Ovary (tissue), 9 donors: ENCODE data around the gene MAPK8IP2. TPM values are rescaled to one million over a fixed set of nuclear protein-coding genes. Genes with fewer than 3 reads are reported as not detected.
A peak's percentile ranks its signal among the peaks of the same experiment; 100 is the strongest.
"Not testable (repeated sequence)": the region's sequence is repeated elsewhere in the genome, so short reads cannot be mapped to it uniquely, and the experiment has no call there.

Source experiments
- DNase-seq, 5 donors: peaks; one replicate each; pipeline ENCODE4 v3.0.0-alpha.2; 2019 to 2020
- H3K27ac ChIP-seq, 2 donors: fragments of 200-600 bp; one replicate each; pipeline versions ENCODE4 v1.5.1 to v1.8.0; 2019 to 2022
- H3K27me3 ChIP-seq: fragments of 200-600 bp; one replicate; pipeline ENCODE4 v1.8.0; 2022
- H3K36me3 ChIP-seq: fragments of 200-600 bp; sonication (generic); one replicate; pipeline ENCODE4 v1.5.1; 2019
- H3K4me1 ChIP-seq: one replicate; pipeline ENCODE4 v1.8.1; 2013; ENCODE audit warnings: mild to moderate bottlenecking, moderate library complexity; ENCODE audit not compliant: insufficient read depth
- H3K4me3 ChIP-seq: fragments of 200-600 bp; sonication (generic); one replicate; pipeline ENCODE4 v1.5.1; 2017
- H3K9me3 ChIP-seq, 2 donors: fragments of 200-600 bp in 1 of 2; sonication (generic) in 1 of 2; one replicate each; pipeline versions ENCODE4 v1.5.1 to v1.8.1; 2013 to 2019; ENCODE audit warnings: mild to moderate bottlenecking in 1 of 2, moderate library complexity in 1 of 2
- CTCF ChIP-seq, 3 donors: fragments of 450-650 bp in 2 of 3; fragments of 200-600 bp in 1 of 3; IDR thresholded peaks; one replicate each; pipeline versions ENCODE4 v1.5.1 to v1.8.0; 2016 to 2022; ENCODE audit warnings: antibody characterized with exemption in 3 of 3, mild to moderate bottlenecking in 1 of 3
- EP300 ChIP-seq: sonication (generic); formaldehyde crosslinking; IDR thresholded peaks from one replicate; pipeline ENCODE4 v1.6.1; 2017; ENCODE audit warnings: antibody characterized with exemption
- POLR2A ChIP-seq: fragments of 450-650 bp; IDR thresholded peaks from one replicate; pipeline ENCODE4 v1.6.1; 2017; ENCODE audit warnings: antibody characterized with exemption, mild to moderate bottlenecking, moderate library complexity
- WGBS, 3 donors: extraction: QIAGEN DNeasy Blood & Tissue Kit in 1 of 3; methylation state at CpG; one replicate each; pipeline versions ENCODE4 v1.1.5 to v1.1.7; 2013 to 2017; 5-methylcytosine and 5-hydroxymethylcytosine counted together
- intact Hi-C, 4 donors: fragments of 100-400 bp; cut with DNase I; formaldehyde crosslinking; loops; one replicate each; pipeline versions ENCODE4 v1.11.0 to v1.15.1; 2022 to 2023
- polyA plus RNA-seq, 2 donors: library from polyadenylated mRNA; stranded (reverse); fragments of 200-250 nt in 1 of 2; fragments of 350-450 nt in 1 of 2; fragmentation: Illumina TruSeq in 1 of 2; extraction: RNeasy Lipid Tissue Mini Kit (QIAGEN cat#74804) in 1 of 2; gene quantifications; one replicate each; pipeline ENCODE4 v1.2.3, GENCODE V29; 2013 to 2014
- total RNA-seq, 7 donors: library from RNA; depleted of rRNA in 2 of 7; stranded (reverse); fragments of >200 nt in 2 of 7; fragmentation: NEBNext Ultra II Directional in 3 of 7; extraction: Animal tissue kit (Norgen Biotek cat#: 25700) in 3 of 7; gene quantifications; one replicate each; pipeline versions ENCODE4 v1.1.0 to v1.2.4, GENCODE V29; 2016 to 2023
- donor health status: DM: no; HTN: no; CAD: no; lungs with moderate emphysema.
- donor health status: DM: no; HTN: no; CAD: no.
- donor health status: Bipolar disorder and iron deficiency.
- donor health status: DM: yes; HTN: yes; CAD: no.
- donor health status: DM: no; HTN: no; CAD: no.
- donor health status: DM: yes; HTN: yes; CAD: no.

Gene MAPK8IP2
- total and polyA plus RNA-seq, 9 donors: 1.1 to 28.4 (median 9.4) TPM

- no peak for TF ChIP-seq EP300
- TF ChIP-seq POLR2A: no peak
- TF ChIP-seq CTCF (IDR thresholded peaks at IDR 0.05): no peak
- no peaks in the 10 kb centered on the region for H3K4me1 ChIP-seq
- no peak for DNase-seq
- H3K27ac ChIP-seq: no peak overlapping the region
- H3K9me3 ChIP-seq: no peaks in the 10 kb centered on the region
- H3K36me3 ChIP-seq: no peaks in the 10 kb centered on the region
- intact Hi-C loops: no loop called here
- no peak overlapping the region for H3K4me3 ChIP-seq
- WGBS, 3 donors: 87 to 91% (median 87%) methylated on average over 26 of the region's 26 CpGs
- no peaks in the 10 kb centered on the region for H3K27me3 ChIP-seq
Observed at GRCh38 chr22:50611341-50612060, 10.9 kb downstream of the MAPK8IP2 start.

GRCh38 chr22:50612168-50612527 lies 11.6 kb downstream of the MAPK8IP2 start:
- 30 to 45% (median 37%) methylated on average over 6 of the region's 6 CpGs for WGBS, 3 donors
- Histone ChIP-seq H3K27ac (no peak overlapping the region), H3K4me1 (no peaks in the 10 kb centered on the region), H3K9me3 (no peaks in the 10 kb centered on the region), H3K27me3 (no peaks in the 10 kb centered on the region), H3K36me3 (no peaks in the 10 kb centered on the region), H3K4me3 (no peak overlapping the region)
- intact Hi-C loops: no loop called here
- no peak for TF ChIP-seq POLR2A
- no peak for TF ChIP-seq CTCF (IDR thresholded peaks at IDR 0.05)
- no peak for TF ChIP-seq EP300
- DNase-seq: peak in 1 of 5 donors; percentile 21

- TF ChIP-seq EP300: no peak
- no peak for TF ChIP-seq POLR2A
- no peak for TF ChIP-seq CTCF (IDR thresholded peaks at IDR 0.05)
- Histone ChIP-seq H3K9me3 (no peaks in the 10 kb centered on the region), H3K27ac (no peak overlapping the region), H3K4me3 (no peak overlapping the region), H3K36me3 (no peaks in the 10 kb centered on the region), H3K27me3 (no peaks in the 10 kb centered on the region), H3K4me1 (no peaks in the 10 kb centered on the region)
- no peak for DNase-seq
- WGBS, 3 donors: 25 to 42% (median 26%) methylated on average over 23 to 31 of the region's 31 CpGs
- intact Hi-C loops: no loop called here
Observed at GRCh38 chr22:50612528-50613221, 12.1 kb downstream of the MAPK8IP2 start.

GRCh38 chr22:50613291-50613981 lies 12.8 kb downstream of the MAPK8IP2 start:
- intact Hi-C loops: no loop called here
- 44 to 63% (median 56%) methylated on average over 18 to 22 of the region's 22 CpGs for WGBS, 3 donors

GRCh38 chr22:50614296-50614695 lies 13.7 kb downstream of the MAPK8IP2 start:
- H3K36me3 ChIP-seq, H3K9me3 ChIP-seq, H3K4me3 ChIP-seq, H3K4me1 ChIP-seq, intact Hi-C loops, H3K27ac ChIP-seq, H3K27me3 ChIP-seq, DNase-seq: not testable (repeated sequence)
- WGBS, 3 donors: 63 to 80% (median 63%) methylated on average over 3 of the region's 3 CpGs

More at GRCh38 chr22:50613291-50613981, 12.8 kb downstream of the MAPK8IP2 start:
- no peak overlapping the region for H3K27ac ChIP-seq
- H3K36me3 ChIP-seq: no peaks in the 10 kb centered on the region
- TF ChIP-seq POLR2A (no peak), CTCF (IDR thresholded peaks at IDR 0.05) (no peak), EP300 (no peak)
- no peak overlapping the region for H3K4me3 ChIP-seq
- H3K4me1 ChIP-seq: no peaks in the 10 kb centered on the region
- DNase-seq: peak in 4 of 5 donors; percentile 54 to 79 (median 60)
- H3K27me3 ChIP-seq: no peaks in the 10 kb centered on the region
- H3K9me3 ChIP-seq: no peaks in the 10 kb centered on the region
